ENCODE results near the gene SMIM1. TPM values are rescaled to one million over a fixed set of nuclear protein-coding genes. Genes with fewer than 3 reads are reported as not detected.
A peak's percentile ranks its signal among the peaks of the same experiment; 100 is the strongest.

SMIM1 gene
- total and polyA plus RNA-seq, 9 of the 15 experiments (the other 6 are each of a cell fraction or from before 2014, with no cell fraction given), result 2.3 to 125 (median 24.3) TPM

DNA sequence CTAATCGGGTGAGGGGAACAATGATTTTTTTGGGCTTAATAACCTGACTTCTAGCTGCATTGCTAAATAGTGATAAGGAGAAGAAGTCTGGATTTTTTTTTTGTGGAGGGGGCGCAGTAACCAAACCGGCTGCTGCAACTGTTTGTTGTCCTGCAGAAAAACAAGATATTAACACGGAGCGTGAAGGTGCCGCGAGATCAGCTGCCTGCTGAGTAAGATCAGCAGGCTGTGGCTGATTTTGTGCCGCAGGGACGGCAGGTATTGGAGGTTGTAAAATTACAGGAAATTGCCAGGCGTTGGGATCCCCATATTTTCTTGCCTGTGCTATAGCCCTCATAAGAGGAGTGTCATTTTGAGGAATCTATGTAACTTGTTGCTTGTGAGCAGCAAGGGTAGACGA is 32.5 kb downstream of the SMIM1 start:
- 6% methylated on average over 11 of the region's 11 CpGs for WGBS (ENCODE audit: insufficient coverage, low coverage, missing lambda C conversion rate)
- no TSS peak for BruUV-seq (replicated peaks)
- TF ChIP-seq PPARD (CRISPR knock-in tag; IDR thresholded peaks at IDR 0.05) (no peak), RCOR1 (IDR thresholded peaks at IDR 0.05; ENCODE audit: borderline replicate concordance in 1 of 2, low read depth in 2 of 2, low read length in 2 of 2) (peak in 1 of 2 experiments; percentile 35; a peak in 1 of 4 replicates), BRD4 (IDR thresholded peaks at IDR 0.05) (no peak), EZH2 (IDR thresholded peaks at IDR 0.05; ENCODE audit: borderline replicate concordance, low read depth, low read length) (no peak), ZNF695 (CRISPR knock-in tag; IDR thresholded peaks at IDR 0.05) (no peak), NR1H2 (CRISPR knock-in tag; IDR thresholded peaks at IDR 0.05) (no peak), ARID1B (IDR thresholded peaks at IDR 0.05) (0 out of 2 replicates have a peak, but pooled peaks have one; percentile 7)
- TF ChIP-seq, protein P1, sequence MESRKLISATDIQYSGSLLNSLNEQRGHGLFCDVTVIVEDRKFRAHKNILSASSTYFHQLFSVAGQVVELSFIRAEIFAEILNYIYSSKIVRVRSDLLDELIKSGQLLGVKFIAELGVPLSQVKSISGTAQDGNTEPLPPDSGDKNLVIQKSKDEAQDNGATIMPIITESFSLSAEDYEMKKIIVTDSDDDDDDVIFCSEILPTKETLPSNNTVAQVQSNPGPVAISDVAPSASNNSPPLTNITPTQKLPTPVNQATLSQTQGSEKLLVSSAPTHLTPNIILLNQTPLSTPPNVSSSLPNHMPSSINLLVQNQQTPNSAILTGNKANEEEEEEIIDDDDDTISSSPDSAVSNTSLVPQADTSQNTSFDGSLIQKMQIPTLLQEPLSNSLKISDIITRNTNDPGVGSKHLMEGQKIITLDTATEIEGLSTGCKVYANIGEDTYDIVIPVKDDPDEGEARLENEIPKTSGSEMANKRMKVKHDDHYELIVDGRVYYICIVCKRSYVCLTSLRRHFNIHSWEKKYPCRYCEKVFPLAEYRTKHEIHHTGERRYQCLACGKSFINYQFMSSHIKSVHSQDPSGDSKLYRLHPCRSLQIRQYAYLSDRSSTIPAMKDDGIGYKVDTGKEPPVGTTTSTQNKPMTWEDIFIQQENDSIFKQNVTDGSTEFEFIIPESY (CRISPR knock-in tag; IDR thresholded peaks at IDR 0.05), result no peak
- TF ChIP-seq, protein P2, sequence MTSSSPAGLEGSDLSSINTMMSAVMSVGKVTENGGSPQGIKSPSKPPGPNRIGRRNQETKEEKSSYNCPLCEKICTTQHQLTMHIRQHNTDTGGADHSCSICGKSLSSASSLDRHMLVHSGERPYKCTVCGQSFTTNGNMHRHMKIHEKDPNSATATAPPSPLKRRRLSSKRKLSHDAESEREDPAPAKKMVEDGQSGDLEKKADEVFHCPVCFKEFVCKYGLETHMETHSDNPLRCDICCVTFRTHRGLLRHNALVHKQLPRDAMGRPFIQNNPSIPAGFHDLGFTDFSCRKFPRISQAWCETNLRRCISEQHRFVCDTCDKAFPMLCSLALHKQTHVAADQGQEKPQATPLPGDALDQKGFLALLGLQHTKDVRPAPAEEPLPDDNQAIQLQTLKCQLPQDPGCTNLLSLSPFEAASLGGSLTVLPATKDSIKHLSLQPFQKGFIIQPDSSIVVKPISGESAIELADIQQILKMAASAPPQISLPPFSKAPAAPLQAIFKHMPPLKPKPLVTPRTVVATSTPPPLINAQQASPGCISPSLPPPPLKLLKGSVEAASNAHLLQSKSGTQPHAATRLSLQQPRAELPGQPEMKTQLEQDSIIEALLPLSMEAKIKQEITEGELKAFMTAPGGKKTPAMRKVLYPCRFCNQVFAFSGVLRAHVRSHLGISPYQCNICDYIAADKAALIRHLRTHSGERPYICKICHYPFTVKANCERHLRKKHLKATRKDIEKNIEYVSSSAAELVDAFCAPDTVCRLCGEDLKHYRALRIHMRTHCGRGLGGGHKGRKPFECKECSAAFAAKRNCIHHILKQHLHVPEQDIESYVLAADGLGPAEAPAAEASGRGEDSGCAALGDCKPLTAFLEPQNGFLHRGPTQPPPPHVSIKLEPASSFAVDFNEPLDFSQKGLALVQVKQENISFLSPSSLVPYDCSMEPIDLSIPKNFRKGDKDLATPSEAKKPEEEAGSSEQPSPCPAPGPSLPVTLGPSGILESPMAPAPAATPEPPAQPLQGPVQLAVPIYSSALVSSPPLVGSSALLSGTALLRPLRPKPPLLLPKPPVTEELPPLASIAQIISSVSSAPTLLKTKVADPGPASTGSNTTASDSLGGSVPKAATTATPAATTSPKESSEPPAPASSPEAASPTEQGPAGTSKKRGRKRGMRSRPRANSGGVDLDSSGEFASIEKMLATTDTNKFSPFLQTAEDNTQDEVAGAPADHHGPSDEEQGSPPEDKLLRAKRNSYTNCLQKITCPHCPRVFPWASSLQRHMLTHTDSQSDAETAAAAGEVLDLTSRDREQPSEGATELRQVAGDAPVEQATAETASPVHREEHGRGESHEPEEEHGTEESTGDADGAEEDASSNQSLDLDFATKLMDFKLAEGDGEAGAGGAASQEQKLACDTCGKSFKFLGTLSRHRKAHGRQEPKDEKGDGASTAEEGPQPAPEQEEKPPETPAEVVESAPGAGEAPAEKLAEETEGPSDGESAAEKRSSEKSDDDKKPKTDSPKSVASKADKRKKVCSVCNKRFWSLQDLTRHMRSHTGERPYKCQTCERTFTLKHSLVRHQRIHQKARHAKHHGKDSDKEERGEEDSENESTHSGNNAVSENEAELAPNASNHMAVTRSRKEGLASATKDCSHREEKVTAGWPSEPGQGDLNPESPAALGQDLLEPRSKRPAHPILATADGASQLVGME (CRISPR knock-in tag; IDR thresholded peaks at IDR 0.05), result no peak
- TF ChIP-seq, protein P3, sequence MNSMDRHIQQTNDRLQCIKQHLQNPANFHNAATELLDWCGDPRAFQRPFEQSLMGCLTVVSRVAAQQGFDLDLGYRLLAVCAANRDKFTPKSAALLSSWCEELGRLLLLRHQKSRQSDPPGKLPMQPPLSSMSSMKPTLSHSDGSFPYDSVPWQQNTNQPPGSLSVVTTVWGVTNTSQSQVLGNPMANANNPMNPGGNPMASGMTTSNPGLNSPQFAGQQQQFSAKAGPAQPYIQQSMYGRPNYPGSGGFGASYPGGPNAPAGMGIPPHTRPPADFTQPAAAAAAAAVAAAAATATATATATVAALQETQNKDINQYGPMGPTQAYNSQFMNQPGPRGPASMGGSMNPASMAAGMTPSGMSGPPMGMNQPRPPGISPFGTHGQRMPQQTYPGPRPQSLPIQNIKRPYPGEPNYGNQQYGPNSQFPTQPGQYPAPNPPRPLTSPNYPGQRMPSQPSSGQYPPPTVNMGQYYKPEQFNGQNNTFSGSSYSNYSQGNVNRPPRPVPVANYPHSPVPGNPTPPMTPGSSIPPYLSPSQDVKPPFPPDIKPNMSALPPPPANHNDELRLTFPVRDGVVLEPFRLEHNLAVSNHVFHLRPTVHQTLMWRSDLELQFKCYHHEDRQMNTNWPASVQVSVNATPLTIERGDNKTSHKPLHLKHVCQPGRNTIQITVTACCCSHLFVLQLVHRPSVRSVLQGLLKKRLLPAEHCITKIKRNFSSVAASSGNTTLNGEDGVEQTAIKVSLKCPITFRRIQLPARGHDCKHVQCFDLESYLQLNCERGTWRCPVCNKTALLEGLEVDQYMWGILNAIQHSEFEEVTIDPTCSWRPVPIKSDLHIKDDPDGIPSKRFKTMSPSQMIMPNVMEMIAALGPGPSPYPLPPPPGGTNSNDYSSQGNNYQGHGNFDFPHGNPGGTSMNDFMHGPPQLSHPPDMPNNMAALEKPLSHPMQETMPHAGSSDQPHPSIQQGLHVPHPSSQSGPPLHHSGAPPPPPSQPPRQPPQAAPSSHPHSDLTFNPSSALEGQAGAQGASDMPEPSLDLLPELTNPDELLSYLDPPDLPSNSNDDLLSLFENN (IDR thresholded peaks at IDR 0.05; ENCODE audit: low read depth in 2 of 2, low read length in 2 of 2), result peak in 1 of 2 experiments; percentile 38; a peak in 1 of 4 replicates

More for the DNA sequence above, 32.5 kb downstream of the SMIM1 start:
- Histone ChIP-seq H2AFZ (ENCODE audit: low read depth, low read length) (peak overlapping the region; percentile 99), H3K79me2 (ENCODE audit: control insufficient read depth, insufficient read depth, low read length) (no peaks in the 10 kb centered on the region), H3K4me3 (no peak overlapping the region), H3K4me1 (replicated peaks in 1 of 2; ENCODE audit: control insufficient read depth in 2 of 2, insufficient read depth in 2 of 2, low read length in 2 of 2) (peaks cover 13 to 32% of the 10 kb centered on the region in 2 experiments), H3K4me2 (ENCODE audit: insufficient read depth, low read length) (peak overlapping the region; percentile 62), H3K9me1 (ENCODE audit: control insufficient read depth, insufficient read depth, low read length) (no peaks in the 10 kb centered on the region), H3K9ac (ENCODE audit: insufficient read depth in 1 of 2, low read depth in 2 of 2, low read length in 2 of 2) (peak overlapping the region; percentile 64 to 71; a peak in 3 of 4 replicates), H3K36me3 (ENCODE audit: control insufficient read depth, insufficient read depth, low read length) (no peaks in the 10 kb centered on the region), H3K27me3 (ENCODE audit: control insufficient read depth in 2 of 2, insufficient read depth in 2 of 2, low read length in 2 of 2) (no peaks in the 10 kb centered on the region), H3K9me3 (replicated peaks; ENCODE audit: control insufficient read depth, insufficient read depth, low read depth, low read length) (no peaks in the 10 kb centered on the region), H3K27ac (ENCODE audit: extremely low read depth, low read depth, low read length) (peak overlapping the region; percentile 76), H4K20me1 (replicated peaks; ENCODE audit: control insufficient read depth, insufficient read depth, low read length) (no peaks in the 10 kb centered on the region)
- FAIRE-seq (no peak), ATAC-seq (peak; percentile 68), DNase-seq (ENCODE audit: extremely low read depth in 1 of 4, low spot score in 3 of 4) (peak in 2 of 4 experiments; percentile 48 to 70)
- in situ Hi-C loops (cut with MboI) (no loop called here), intact Hi-C loops (cut with micrococcal nuclease) (loop anchor here (2.0 kb wide), 1 partner anchor 30 kb away; no protein-coding TSS in a partner anchor)
- POLR2A ChIA-PET, result interaction anchor here (0.6 to 1.5 kb wide), 6 partner anchors 8 to 95 kb away, joined by 3 to 5 read pairs (median 4); partner anchors contain the start of gene LRRC47
- CTCF ChIA-PET (ENCODE audit: low intra/inter-chr PET ratio), result no interaction called here
